Activated CD8-positive, alpha-beta memory T cell treated with anti-CD3 and anti-CD28 coated beads, Interleukin-2, amount 50 U/mL, for 48 hours (primary cell): Measurements from ENCODE around the gene PEX13.
A peak's percentile ranks its signal among the peaks of the same experiment; 100 is the strongest.
"Not testable (repeated sequence)": the region's sequence is repeated elsewhere in the genome, so short reads cannot be mapped to it uniquely, and the experiment has no call there.

Experiments
- DNase-seq: peaks from one replicate; pipeline ENCODE4 v3.0.0-alpha.2; 2020

PEX13 gene

DNA sequence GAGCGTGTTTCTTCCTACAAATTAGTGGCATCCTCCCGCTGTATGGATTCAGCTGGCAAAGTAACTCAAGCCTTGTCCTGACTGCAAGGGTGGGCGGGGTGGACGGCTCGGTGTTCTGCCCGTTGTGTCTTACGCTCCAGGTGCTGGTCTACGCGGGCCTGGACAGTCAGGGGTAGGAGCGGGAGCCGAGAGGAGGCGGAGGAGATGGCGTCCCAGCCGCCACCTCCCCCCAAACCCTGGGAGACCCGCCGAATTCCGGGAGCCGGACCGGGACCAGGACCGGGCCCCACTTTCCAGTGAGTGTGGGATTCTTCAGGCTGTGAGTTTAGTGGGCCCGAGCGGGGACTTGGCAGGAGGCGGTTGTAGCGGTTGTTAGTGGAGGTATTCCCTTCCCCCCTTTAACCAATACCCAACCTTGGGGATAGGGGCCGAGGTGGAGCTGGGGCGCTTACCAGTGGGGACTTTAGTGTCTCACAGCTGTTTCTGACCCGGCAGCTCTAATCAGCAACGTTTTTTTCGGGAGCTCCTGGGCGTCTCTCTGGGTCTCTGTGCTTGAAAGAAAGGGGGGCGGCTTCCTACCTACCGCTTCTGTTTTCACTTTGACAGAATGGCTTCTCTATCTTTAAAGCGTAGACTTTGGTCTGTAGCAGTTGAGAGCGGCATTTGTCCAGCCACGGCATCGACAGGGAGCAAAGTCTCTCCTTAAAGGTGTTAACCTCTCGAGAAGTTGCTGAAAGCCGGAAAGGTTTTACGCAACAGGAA is at the start of gene PEX13, which contains the start of gene PUS10:
PEX13 (plus strand) TSS at position 165 of the 762 bp plus-strand sequence; CDS start at position 205, 40 bp downstream.
PUS10 (minus strand) TSS at position 700 of the 762 bp plus-strand sequence. CDS start 6,365 bp downstream, outside the sequence.
- DNase-seq, result peak; percentile 84

DNA sequence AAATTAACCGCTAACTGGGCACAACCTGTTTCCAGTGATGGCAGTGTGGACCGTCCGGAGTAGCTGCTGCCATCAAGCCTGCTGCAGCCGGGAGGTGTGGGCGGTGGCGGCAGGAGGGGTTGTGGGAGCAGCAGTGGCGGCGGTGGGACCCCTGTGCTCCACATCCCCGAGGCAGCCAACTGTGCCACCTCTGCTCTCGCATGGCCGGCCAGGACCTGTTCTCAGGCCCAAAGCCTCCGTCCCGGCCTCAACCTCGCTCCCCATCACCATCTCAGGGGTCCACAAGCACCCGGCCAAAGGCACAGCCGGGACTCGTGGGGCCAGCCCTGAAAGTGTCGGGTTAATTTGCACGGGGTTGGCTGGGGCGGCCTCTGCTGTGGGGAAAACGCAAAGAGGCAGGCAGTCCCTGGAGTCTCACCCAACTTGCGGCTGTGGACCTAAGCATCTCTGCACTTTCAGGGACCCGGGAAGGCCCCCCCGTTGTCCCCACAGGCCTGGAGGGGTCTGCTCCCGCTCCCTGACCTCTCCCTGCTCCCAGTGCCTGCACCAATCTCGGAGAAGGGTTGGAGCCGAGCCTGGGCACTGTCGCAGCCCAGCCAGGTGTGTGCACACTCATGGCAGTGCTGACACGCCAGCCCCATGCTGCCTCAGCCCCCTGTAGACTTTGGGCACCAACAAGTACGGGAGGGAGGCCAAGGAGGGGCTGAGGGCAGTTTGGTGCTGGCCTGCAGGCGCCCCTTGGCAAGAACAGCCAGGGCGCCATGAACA is 44.4 kb upstream of the PEX13 start:
- DNase-seq, result no peak

- DNase-seq, result no peak
Measured at GRCh38 chr2:60973705-60974104, 43.8 kb upstream of the PEX13 start.

- DNase-seq, result no peak
Measured at GRCh38 chr2:60974652-60975051, 42.9 kb upstream of the PEX13 start.

GRCh38 chr2:60976256-60976850 is 41.2 kb upstream of the PEX13 start:
- DNase-seq, result no peak

DNA sequence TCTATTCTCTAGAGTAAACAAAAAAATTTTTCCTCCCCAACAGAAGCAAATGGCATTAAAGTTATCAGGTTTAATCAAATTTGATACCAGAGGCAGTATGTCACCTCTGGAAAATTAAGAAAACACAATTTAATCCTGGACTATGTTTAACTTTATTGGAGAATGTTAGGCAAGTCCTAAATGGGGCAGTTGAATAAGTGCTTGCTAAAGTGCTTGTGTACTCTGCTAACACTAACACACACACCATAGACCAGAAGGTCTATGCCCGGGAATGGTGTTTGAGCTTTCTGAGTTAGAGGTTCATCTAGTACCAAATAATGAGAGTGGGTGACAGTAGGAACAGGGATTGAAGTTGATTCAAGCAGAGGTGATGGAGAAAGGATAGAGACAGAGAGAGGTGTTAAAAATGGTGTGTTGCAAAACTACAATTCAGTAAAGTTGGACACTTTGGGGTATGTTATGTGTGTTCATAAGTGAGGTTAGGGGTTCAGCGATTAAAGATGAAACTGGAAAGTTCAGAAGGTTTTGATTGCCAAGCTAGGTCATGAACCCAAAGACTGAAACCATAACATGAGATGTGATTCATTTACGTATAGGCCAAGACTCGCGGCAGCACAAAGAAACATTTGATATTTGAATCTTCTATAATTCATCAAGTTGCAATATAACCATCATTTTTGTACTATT is 40.5 kb upstream of the PEX13 start:
- DNase-seq, result no peak

DNA sequence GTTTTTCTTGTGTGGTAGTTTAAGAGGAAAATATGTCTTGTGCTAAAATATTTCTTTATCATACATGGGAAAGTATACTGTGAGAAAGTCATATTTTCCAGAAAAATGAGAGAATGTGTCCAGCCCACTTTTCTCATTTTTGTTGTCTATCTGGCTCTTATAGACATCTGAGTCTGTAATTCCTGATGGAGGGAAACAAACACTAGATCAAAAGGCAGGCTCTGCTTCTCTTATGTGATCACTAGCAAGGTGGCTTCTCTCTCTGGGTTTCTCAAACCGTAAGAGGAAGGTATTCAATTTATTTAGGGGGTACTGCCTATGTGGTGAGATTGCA is 40.0 kb upstream of the PEX13 start:
- no peak for DNase-seq

DNA sequence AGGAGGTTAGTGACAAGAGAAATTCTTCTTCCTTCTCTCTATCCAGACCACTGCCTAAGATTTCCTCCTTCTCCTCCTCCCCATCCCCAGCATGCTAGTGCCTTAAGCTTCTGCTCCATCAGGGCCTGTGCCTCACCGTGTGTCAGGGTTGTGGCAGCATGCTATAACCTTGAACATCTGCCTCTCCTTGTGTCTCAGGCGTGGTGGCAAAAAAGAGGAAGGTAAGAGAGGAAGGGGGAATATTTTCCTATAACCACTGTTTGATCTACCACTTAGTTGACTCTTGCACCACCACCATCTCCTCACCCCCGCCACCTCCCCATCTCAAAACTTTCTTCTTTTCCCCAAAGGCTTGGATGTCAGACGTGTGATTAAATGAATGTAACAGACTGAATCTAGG is 38.3 kb upstream of the PEX13 start:
- no peak for DNase-seq

DNA sequence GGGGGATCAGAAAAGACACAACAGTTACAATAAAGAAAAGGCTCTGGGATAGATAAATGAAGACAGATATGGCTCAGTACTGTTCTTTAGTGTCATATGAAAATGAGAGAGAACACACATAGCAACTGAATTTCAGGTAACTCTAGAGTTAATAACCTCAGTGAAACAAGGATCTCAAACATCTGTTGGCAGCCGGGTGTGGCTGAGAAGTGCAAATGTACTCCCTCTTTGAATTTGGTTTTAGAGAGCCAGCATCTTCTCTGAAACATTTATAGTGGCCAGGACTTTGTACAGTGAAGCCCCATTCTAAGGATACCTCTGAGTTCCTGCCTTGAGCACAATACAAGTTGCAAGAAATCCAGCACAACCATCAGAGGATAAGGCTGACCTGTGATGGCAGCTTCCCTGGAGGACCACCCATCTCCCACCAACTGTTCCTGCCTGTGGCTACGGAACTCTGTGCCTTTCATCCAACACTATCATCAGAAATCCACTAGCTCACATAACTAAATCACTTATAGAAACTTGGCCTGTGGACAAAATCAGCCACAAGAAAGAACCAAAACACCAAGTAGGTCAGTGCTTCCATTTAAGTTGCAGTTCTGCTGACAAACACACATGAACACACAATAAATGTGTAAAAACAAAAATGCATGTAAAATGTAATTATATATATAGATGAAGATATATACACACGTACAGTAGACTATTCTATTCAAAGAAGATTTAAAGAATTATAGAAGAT is 37.3 kb upstream of the PEX13 start:
- no peak for DNase-seq

GRCh38 chr2:60982066-60982465 is 35.5 kb upstream of the PEX13 start:
- not testable (repeated sequence) for DNase-seq

GRCh38 chr2:60984720-60985119 is 32.8 kb upstream of the PEX13 start:
- DNase-seq, result no peak

GRCh38 chr2:60987041-60987440 is 30.5 kb upstream of the PEX13 start:
- no peak for DNase-seq

GRCh38 chr2:60987656-60988055 is 29.9 kb upstream of the PEX13 start:
- not testable (repeated sequence) for DNase-seq

DNA sequence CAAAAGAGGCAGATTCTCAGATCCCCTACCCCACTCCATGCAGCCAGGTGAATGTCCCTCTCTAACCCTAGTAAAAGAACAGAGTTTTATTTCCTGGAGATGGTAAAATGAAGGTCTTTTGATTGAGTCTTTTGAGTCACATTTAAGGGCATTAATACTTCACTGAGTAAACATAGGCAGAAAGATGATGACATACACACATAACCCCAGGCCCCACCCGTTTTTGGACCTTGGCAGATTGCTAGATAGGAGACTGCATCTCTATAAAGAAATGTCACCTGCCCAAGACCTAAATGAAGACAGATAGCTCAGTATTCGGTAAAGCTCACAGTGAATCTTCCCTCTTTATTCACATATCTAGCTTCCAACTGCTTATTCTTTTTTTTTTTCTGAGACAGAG is 28.3 kb upstream of the PEX13 start:
- DNase-seq, result no peak

- DNase-seq, result no peak
Measured at GRCh38 chr2:60991644-60992043, 25.9 kb upstream of the PEX13 start.

- no peak for DNase-seq
Measured at GRCh38 chr2:60992985-60993392, 24.5 kb upstream of the PEX13 start.

- DNase-seq, result no peak
Measured at GRCh38 chr2:60994131-60994530, 23.4 kb upstream of the PEX13 start.

- DNase-seq, result no peak
Measured at GRCh38 chr2:60998628-60999545, 18.6 kb upstream of the PEX13 start.

DNA sequence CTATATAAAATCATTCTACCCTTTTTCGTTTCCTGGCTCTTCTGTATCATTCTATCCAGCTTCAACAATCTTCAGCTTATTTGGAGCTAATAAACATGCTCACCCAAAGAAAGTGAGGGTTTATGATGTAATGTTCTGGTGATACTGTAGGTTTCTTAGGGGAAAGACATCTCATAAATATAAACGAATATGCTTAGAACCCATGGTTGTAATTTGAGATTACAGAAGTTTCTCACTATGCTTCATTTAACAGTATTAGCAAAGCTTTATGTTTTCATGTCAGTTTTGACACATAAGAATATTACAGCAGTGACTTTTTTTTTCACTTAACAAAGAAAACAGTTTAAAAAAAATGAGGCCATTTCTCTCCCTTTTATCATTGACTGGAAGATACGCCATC is 11.8 kb upstream of the PEX13 start:
- DNase-seq, result no peak

GRCh38 chr2:61006486-61007105 is 10.9 kb upstream of the PEX13 start:
- DNase-seq, result no peak

DNA sequence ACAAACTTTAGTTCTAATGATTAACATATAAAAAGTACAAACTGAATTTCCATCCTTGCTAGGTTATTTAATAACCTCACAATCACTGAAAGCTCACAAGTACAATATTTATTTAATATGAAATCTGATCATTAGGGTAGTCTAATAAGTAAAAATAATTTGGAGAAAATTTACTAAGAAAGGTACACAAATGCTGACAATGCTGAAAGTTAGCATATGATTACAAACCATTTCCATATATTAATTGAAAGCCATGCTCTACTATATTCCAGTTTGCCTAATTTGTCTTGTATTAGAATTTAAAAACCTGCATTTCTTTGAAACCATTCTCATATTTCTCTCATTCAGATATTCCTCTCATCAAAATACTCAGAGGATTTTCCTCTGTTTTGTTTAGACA is 8.2 kb upstream of the PEX13 start:
- no peak for DNase-seq
